GM18951 (cell line): ENCODE results near the gene RHOB.

Source experiments
- POLR2A ChIP-seq: IDR thresholded peaks from 4 replicates; pipeline ENCODE4 v1.6.1; 2011; ENCODE audit warnings: mild to moderate bottlenecking; ENCODE audit not compliant: insufficient read length, insufficient read depth; ENCODE audit errors: extremely low read depth
- in situ Hi-C: fragments of 300-500 bp; cut with MboI; formaldehyde crosslinking; loops from one replicate; pipeline ENCODE4 v1.12.0; 2022; ENCODE audit warnings: low sequenced_read_pairs, mixed read lengths, inconsistent platforms; ENCODE audit not compliant: unreplicated experiment

RHOB gene

GRCh38 chr2:20469595-20469994 is 22.7 kb downstream of the RHOB start:
- no peak for TF ChIP-seq POLR2A
- in situ Hi-C loops = no loop called here

- no peak for TF ChIP-seq POLR2A
- in situ Hi-C loops = no loop called here
Measured at GRCh38 chr2:20470211-20470610, 23.3 kb downstream of the RHOB start.

- in situ Hi-C loops = no loop called here
- no peak for TF ChIP-seq POLR2A
Measured at GRCh38 chr2:20471148-20471547, 24.3 kb downstream of the RHOB start.

DNA sequence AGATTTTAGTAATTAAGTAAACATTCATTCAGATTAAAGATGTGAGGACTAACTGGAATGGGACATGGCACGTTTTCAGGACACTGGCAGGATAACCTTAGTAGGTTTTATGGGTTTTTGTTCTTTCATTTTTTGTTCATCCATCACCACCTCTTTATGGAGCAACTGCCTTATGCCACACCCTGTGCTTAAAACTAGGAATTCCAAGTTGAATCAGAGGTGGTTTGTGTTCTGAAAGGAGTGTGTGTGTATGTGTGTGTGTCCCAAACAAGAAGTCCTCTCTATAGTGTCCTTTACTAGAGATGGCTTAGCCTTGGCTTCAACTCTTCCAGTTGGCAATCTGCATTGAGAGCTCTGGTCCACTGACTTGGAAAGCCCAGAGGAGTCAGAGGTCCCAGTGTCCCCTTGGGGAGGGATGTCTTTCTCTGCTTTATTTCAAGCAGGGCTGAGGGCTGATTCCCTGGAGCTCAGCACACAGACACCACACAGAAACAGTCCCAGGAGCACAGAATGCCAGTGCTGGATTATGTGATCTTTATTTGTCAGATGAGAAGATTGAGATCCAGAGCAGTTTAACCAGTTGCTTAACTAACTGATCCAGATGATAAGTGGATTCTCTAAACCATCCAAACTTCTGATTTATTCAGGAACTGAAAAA is 25.2 kb downstream of the RHOB start:
- TF ChIP-seq POLR2A = no peak
- in situ Hi-C loops = no loop called here

- no peak for TF ChIP-seq POLR2A
- in situ Hi-C loops = no loop called here
Measured at GRCh38 chr2:20472569-20472968, 25.7 kb downstream of the RHOB start.

- no peak for TF ChIP-seq POLR2A
- in situ Hi-C loops = no loop called here
Measured at GRCh38 chr2:20473128-20473527, 26.3 kb downstream of the RHOB start.

DNA sequence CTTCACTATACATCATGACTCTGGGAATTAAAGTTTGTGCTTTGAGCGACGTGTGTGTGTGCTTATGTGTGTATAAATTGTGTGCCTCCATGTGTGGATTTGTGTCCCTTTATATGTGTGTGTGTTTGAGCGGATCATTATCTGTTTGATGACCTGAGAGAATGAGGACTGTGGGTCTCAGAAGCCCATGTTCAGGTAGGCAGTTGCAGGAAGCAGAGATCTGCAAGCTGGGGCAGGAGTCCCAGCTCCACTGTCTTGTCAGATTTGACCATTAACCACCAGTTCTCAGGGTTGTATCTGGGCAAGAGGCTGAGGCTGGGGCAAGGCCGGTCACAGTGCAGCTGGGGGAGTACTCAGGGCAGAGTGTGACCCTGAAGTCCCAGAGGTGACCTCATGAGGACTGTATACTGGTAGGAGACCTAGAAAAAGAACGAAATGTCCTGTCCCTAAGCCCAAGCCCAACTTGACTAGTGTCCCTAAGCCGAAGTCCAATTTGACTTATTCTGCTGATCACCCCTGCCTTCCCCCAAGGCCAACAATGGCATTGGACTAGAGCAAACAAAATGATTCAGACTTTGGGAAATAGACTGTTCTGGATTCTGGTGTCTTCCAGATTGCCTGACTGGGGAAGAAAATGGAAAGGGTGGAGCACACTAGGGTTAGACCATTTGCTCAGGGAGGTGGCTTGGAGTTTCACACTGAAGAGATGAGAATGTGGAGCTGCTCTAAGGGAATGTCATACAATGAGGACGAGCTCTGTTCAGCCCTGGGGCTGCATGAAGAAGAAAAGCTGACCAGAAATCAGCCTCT is 28.1 kb downstream of the RHOB start:
- no peak for TF ChIP-seq POLR2A
- in situ Hi-C loops = no loop called here

DNA sequence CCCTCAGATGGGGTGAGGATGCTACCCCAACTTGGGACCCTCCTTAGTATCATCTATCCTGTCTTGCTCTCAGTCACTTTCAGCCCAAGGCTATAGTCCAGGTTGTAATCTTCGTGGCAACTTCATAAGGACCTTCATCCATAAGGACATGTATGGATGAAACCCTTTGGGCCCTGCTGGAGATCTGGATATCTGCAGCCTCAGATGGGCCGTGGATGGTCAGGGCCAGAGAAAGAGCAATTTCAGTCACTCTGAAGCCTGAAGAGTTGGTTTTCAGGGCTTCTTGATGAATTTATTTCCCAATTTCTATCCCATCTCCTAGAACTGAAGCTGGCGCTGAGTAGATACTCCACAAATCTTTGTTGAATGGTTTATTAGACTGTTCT is 28.7 kb downstream of the RHOB start:
- TF ChIP-seq POLR2A = no peak
- in situ Hi-C loops = no loop called here

GRCh38 chr2:20476481-20476880 is 29.6 kb downstream of the RHOB start:
- TF ChIP-seq POLR2A = no peak
- in situ Hi-C loops = no loop called here

GRCh38 chr2:20476950-20477349 is 30.1 kb downstream of the RHOB start:
- in situ Hi-C loops = no loop called here

GRCh38 chr2:20478961-20479360 is 32.1 kb downstream of the RHOB start:
- no peak for TF ChIP-seq POLR2A
- in situ Hi-C loops = no loop called here

More at GRCh38 chr2:20476950-20477349, 30.1 kb downstream of the RHOB start:
- no peak for TF ChIP-seq POLR2A

- no peak for TF ChIP-seq POLR2A
- in situ Hi-C loops = no loop called here
Measured at GRCh38 chr2:20479835-20480234, 33.0 kb downstream of the RHOB start.

GRCh38 chr2:20480913-20481312 is 34.0 kb downstream of the RHOB start:
- in situ Hi-C loops = no loop called here
- TF ChIP-seq POLR2A = no peak

- no peak for TF ChIP-seq POLR2A
- in situ Hi-C loops = no loop called here
Measured at GRCh38 chr2:20481798-20482405, 35.0 kb downstream of the RHOB start.

GRCh38 chr2:20482725-20483124 is 35.9 kb downstream of the RHOB start:
- in situ Hi-C loops = no loop called here
- no peak for TF ChIP-seq POLR2A
